HG03095 (cell line): ENCODE results near the gene ARHGAP26.

Experiments
- ATAC-seq: cut with Tn5 transposase; IDR thresholded peaks from one replicate; pipeline ENCODE4 v1.9.1; 2021; ENCODE audit warnings: moderate library complexity; ENCODE audit not compliant: unreplicated experiment

Gene ARHGAP26

DNA sequence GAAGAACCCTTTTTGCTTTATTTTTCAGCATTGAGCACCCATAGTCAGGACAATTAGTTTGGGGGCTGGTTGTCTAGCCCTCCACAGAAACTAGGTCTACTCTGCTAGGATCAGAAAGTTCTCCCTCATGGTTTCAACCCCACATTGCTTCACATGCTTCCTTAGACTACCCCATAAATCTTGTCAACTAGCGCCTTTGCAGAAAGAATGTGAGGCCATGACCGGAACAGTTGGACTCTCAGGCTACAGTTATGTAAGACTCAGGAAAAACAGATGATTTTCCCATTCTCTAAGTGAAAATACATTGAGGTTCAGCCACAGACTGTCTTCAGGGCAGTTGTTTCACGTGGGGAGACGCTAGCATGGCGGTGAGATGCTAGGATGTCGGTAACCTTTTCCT is 377.7 kb downstream of the ARHGAP26 start:
- no peak for ATAC-seq

GRCh38 chr5:143148771-143149170 is 378.6 kb downstream of the ARHGAP26 start:
- ATAC-seq = no peak

GRCh38 chr5:143149759-143150158 is 379.6 kb downstream of the ARHGAP26 start:
- no peak for ATAC-seq

DNA sequence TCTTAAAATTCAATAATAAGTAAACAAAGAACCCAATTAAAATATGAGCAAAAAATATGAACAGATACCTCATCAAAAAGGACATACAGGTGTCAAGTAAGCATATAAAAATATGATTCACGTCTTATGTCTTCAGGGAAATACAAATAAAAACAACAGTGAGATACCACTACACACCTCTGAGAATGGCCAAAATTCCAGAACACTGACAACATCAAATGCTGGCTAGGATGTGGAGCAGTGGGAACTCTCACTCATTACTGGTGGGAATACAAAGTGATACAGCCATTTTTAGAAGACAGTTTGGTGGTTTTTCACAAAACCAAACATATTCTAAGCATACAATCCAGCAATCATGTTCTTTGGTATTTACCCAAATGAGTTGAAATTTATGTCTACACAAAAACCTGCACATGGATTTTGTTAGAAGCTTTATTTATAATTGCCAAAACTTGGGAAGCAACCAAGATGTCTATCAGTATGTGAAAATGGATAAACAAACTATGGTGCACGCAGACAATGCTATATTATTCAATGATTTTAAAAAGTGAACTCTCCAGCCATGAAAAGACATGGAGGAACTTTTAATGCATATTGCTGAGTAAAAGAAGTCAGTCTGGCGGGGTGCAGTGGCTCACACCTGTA is 381.0 kb downstream of the ARHGAP26 start:
- no peak for ATAC-seq

- ATAC-seq = no peak
Measured at GRCh38 chr5:143152445-143152844, 382.3 kb downstream of the ARHGAP26 start.

DNA sequence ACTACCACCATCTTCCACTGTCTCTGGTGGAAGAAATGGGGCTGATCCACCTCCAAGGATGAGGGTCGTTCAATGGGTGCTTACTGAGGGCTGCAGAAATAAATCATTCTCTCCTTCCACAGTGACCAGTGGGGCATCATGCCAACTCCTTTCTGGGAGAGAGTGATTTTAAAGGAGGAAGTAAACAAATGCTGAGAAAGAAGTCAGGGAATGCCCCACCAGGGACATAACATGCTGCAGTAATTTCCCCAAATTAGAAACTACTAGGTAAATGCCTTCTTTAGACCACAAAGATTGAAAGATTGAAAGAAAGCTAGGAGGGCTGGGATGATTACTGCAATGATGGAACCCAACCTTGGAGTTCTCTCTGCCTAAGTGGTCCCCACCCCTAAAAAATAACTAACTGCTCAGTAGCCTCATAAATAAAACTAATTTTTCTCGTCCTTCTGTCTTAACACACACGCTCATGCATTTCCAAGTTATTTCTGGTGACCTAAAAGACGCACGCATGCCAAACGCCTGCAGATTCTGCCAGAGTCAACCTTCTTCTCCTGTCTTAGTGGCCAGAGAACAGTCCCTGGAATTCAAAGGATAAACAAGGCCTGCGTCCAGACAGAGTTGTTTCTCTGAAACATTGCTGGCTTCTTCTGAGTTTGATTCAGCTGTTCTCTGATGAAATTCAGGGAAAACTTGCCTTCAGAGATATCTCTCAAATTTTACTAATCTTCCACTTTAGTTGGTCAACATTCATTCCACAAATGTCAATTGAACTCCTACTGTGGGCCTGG is 383.3 kb downstream of the ARHGAP26 start:
- no peak for ATAC-seq

- no peak for ATAC-seq
Measured at GRCh38 chr5:143154510-143155370, 384.6 kb downstream of the ARHGAP26 start.

DNA sequence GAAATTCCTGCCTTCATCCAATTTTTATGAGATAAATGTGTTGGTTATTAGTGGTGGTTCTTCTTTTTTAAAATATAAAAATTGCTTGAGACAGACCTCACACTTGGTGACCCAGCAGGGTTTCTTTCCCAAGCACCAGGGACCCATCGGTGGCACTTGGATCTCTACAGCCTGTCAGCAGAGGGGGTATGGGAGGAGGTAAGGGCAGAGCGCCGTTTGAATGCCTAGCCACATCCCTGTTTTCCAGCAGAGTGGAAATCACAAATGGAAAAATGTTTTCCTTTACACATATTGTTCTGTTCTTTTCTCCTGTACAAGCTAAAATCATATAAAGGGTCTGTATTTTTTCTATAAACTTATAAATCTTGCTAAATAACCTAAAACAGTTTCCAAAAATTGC is 385.3 kb downstream of the ARHGAP26 start:
- ATAC-seq = no peak

DNA sequence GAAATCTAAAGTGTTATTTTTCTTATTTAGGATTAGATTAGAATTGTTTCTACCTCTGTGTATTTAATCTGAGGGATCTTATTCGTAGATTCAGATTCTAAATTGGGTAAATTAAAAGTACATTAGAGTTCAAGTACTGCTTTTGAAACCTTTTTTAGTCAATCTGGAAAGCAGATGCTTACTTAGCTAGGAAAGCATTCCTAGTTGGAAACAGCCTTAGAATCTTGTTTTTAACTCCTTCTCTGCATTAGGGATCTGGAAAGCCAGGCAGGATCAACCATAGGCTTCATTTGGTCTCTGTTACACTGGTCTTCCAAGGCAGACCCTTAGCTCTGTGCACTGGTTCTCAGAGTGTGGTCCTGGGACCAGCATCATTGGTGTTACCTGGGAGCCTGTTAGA is 385.9 kb downstream of the ARHGAP26 start:
- ATAC-seq = no peak

- ATAC-seq = no peak
Measured at GRCh38 chr5:143156572-143156971, 386.4 kb downstream of the ARHGAP26 start.

GRCh38 chr5:143159031-143159430 is 388.9 kb downstream of the ARHGAP26 start:
- ATAC-seq = no peak

DNA sequence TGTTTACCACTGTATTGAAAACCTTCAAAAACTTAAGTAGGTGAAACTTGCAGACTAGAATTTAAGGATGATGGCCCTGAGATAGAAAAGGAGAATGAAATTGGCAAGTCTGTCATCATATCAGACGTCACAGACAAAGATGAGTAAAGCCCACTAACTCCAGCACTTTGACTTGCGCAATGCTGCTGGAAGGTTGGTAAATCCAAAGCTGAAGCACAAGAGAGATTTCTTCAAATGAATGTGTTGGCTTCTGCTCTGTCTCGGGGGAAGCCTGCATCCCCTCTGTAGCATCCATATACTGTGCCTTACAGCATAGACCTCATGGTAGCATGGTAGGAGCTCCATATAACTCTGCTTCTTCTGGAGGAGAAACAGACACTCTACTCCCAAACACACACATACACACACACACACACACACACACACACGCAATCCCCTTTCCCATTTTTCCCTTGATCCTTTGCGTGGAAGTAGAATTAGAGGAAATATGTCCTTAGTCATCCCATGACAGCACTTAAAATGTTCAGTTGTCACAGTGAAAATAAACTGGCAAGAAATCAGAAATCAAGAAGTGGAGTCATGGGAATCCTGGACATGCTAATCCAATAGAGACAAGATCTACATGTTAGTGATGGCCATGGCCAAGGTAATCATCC is 391.8 kb downstream of the ARHGAP26 start:
- no peak for ATAC-seq

- ATAC-seq = no peak
Measured at GRCh38 chr5:143162810-143163209, 392.6 kb downstream of the ARHGAP26 start.

GRCh38 chr5:143164557-143164956 is 394.4 kb downstream of the ARHGAP26 start:
- no peak for ATAC-seq

GRCh38 chr5:143165049-143165880 is 395.1 kb downstream of the ARHGAP26 start:
- no peak for ATAC-seq

GRCh38 chr5:143166090-143166489 is 395.9 kb downstream of the ARHGAP26 start:
- ATAC-seq = no peak

- no peak for ATAC-seq
Measured at GRCh38 chr5:143166661-143167420, 396.7 kb downstream of the ARHGAP26 start.

DNA sequence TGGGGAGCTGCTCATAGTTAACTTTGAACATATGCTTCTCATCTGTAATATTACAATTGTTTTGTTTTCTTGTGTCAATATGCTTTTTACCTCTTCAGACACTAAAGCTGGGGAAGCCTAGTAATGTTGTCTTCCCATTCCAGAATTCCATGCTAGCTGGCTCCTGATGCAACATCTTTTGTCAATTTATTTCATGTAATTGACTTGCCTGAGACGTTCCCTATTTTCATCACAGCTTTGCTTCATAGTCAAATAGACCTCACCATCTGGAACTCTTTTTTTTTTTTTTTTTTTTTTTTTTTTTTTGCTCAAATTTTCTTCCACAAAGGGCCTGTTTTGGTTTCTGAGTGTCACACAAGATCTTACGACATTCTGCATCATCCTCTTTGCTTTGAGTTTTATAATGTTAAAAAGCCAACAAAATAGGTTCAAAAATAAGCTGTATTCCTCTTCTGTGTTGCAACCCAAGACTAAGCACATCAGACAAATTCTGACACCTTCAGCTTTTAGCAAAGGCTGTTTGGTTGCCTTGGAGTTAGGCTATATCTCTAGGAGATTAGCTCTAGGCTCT is 398.1 kb downstream of the ARHGAP26 start:
- ATAC-seq = no peak
